Liver (tissue), 9 donors: ENCODE measurements around the gene NBEAL2. TPM values are rescaled to one million over a fixed set of nuclear protein-coding genes. Genes with fewer than 3 reads are reported as not detected.

ENCODE experiments used
- DNase-seq: peaks from one replicate; pipeline ENCODE4 v3.0.0-alpha.2; 2017; ENCODE audit warnings: low spot score
- H3K27ac ChIP-seq, 2 donors: one replicate each; pipeline ENCODE4 v1.7.0; 2013; ENCODE audit warnings: inconsistent platforms in 2 of 2, low read length in 2 of 2, control low read depth in 1 of 2, low read depth in 1 of 2, mild to moderate bottlenecking in 1 of 2
- H3K27me3 ChIP-seq, 4 donors: one replicate each; pipeline versions ENCODE4 v1.6.1 to v1.7.0; 2013; ENCODE audit warnings: low read length in 3 of 4, inconsistent platforms in 1 of 4, mild to moderate bottlenecking in 1 of 4, moderate library complexity in 1 of 4; ENCODE audit not compliant: control insufficient read depth in 4 of 4, insufficient read depth in 4 of 4
- H3K36me3 ChIP-seq, 4 donors: one replicate each; pipeline versions ENCODE4 v1.6.1 to v1.7.0; 2013; ENCODE audit warnings: low read length in 3 of 4, mild to moderate bottlenecking in 3 of 4, low read depth in 1 of 4, moderate library complexity in 1 of 4; ENCODE audit not compliant: control insufficient read depth in 4 of 4, insufficient read depth in 3 of 4
- H3K4me1 ChIP-seq, 4 donors: one replicate each; pipeline versions ENCODE4 v1.6.1 to v1.7.0; 2013; ENCODE audit warnings: low read length in 3 of 4, mild to moderate bottlenecking in 3 of 4, moderate library complexity in 1 of 4; ENCODE audit not compliant: control insufficient read depth in 4 of 4, insufficient read depth in 4 of 4
- H3K4me3 ChIP-seq, 3 donors: one replicate each; pipeline versions ENCODE4 v1.6.1 to v1.7.0; 2013; ENCODE audit warnings: low read length in 3 of 3, control low read depth in 1 of 3, low read depth in 1 of 3, mild to moderate bottlenecking in 1 of 3
- H3K9ac ChIP-seq, 2 donors: one replicate each; pipeline ENCODE4 v1.7.0; 2013; ENCODE audit warnings: low read length in 2 of 2, mild to moderate bottlenecking in 2 of 2, moderate library complexity in 2 of 2, control low read depth in 1 of 2, low read depth in 1 of 2
- H3K9me3 ChIP-seq, 4 donors: one replicate each; pipeline versions ENCODE4 v1.6.1 to v1.7.0; 2013; ENCODE audit warnings: low read length in 3 of 4; ENCODE audit not compliant: control insufficient read depth in 4 of 4
- EGR1 ChIP-seq, 2 donors: IDR thresholded peaks; 2 replicates each; pipeline ENCODE4 v1.6.1; 2016 to 2018; ENCODE audit warnings: antibody characterized with exemption in 2 of 2, low read depth in 2 of 2
- FOXA1 ChIP-seq: IDR thresholded peaks from 2 replicates; pipeline ENCODE4 v1.6.1; 2016; ENCODE audit warnings: antibody characterized with exemption
- HNF4G ChIP-seq: IDR thresholded peaks from 2 replicates; pipeline ENCODE4 v1.6.1; 2016; ENCODE audit warnings: antibody characterized with exemption
- JUND ChIP-seq, 2 donors: IDR thresholded peaks; 2 replicates each; pipeline ENCODE4 v1.6.1; 2016; ENCODE audit warnings: antibody characterized with exemption in 2 of 2
- NR2F2 ChIP-seq: IDR thresholded peaks from 2 replicates; pipeline ENCODE4 v1.6.1; 2016; ENCODE audit warnings: antibody characterized with exemption
- RXRA ChIP-seq, 2 donors: IDR thresholded peaks; 2 replicates each; pipeline ENCODE4 v1.6.1; 2017 to 2018; ENCODE audit warnings: antibody characterized with exemption in 2 of 2, mild to moderate bottlenecking in 1 of 2
- SP1 ChIP-seq: IDR thresholded peaks from 2 replicates; pipeline ENCODE4 v1.6.1; 2018; ENCODE audit warnings: antibody characterized with exemption, mild to moderate bottlenecking
- TAF1 ChIP-seq: conservative IDR thresholded peaks from 2 replicates; pipeline ENCODE4 v1.6.1; 2016; ENCODE audit warnings: antibody characterized with exemption, mild to moderate bottlenecking
- YY1 ChIP-seq: IDR thresholded peaks from 2 replicates; pipeline ENCODE4 v1.6.1; 2016; ENCODE audit warnings: antibody characterized with exemption, mild to moderate bottlenecking
- WGBS: extraction: QIAGEN DNeasy Blood & Tissue Kit; methylation state at CpG from one replicate; pipeline ENCODE4 v1.1.7; 2013; 5-methylcytosine and 5-hydroxymethylcytosine counted together
- polyA plus RNA-seq, 2 donors: library from polyadenylated mRNA; stranded (reverse) in 1 of 2; unstranded in 1 of 2; fragments of 200-250 nt in 1 of 2; fragments of >200 nt in 1 of 2; fragmentation: Nextera tagmentation in 1 of 2; extraction: Ambion mirVana in 1 of 2; gene quantifications; one replicate each; pipeline versions ENCODE4 v1.2.1 to v1.2.3, GENCODE V29; 2013 to 2015
- total RNA-seq, 2 donors: library from RNA; depleted of rRNA; stranded (reverse); fragments of >200 nt; gene quantifications; one replicate each; pipeline ENCODE4 v1.2.3, GENCODE V29; 2014
- TF ChIP-seq, protein P1 (sequence below): fragments of 150-350 bp; IDR thresholded peaks from 2 replicates; pipeline ENCODE4 v1.5.1; 2017; ENCODE audit warnings: improper control_type of control experiment, low read depth, low read length; ENCODE audit not compliant: missing input control
- TF ChIP-seq, protein P2 (sequence below): IDR thresholded peaks from 2 replicates; pipeline ENCODE4 v1.6.1; 2016; ENCODE audit warnings: antibody characterized with exemption
- TF ChIP-seq, protein P3 (sequence below): IDR thresholded peaks from 2 replicates; pipeline ENCODE4 v1.6.1; 2016; ENCODE audit warnings: antibody characterized with exemption, mild to moderate bottlenecking
- TF ChIP-seq, protein P4 (sequence below): IDR thresholded peaks from 2 replicates; pipeline ENCODE4 v1.6.1; 2016; ENCODE audit warnings: antibody characterized with exemption
- donor health status: healthy.
- donor health status: healthy.
- donor health status: healthy.
- donor health status: healthy.
- donor health status: healthy.

NBEAL2 gene
- total and polyA plus RNA-seq, 4 donors = 2.0 to 20.7 (median 7.6) TPM

DNA sequence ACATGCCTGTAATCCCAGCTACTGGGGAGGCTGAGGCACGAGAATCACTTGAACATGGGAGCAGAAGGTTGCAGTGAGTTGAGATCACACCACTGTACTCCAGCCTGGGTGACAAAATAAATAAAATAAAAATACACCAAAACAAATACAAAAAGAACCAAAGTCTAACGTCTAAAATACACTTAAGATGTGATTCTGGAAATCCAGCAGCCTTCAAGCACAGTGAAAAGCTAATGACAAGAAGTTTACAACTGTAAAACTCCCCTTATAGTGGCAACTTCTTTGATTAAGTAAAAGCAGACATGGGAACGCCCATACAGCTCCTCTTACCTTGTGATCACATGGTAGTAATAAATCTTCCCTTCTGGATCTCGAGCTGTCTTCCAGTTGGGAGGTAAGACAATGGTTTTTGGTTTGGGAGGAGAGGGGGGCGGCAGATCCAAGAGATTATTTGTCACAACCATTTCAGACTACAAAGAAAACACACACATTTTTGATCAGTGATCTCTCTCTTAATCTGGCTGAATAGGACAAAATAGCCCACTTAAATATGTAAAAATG lies 62.8 kb downstream of the NBEAL2 start:
- no peak for DNase-seq
- Histone ChIP-seq H3K4me1 (no peaks in the 10 kb centered on the region), H3K36me3 (peaks cover 9 to 41% (median 30%) of the 10 kb centered on the region in 4 donors), H3K27me3 (no peaks in the 10 kb centered on the region), H3K4me3 (no peak overlapping the region), H3K9ac (no peak overlapping the region), H3K9me3 (no peaks in the 10 kb centered on the region), H3K27ac (no peak overlapping the region)
- 79% methylated on average over 5 of the region's 5 CpGs for WGBS
- TF ChIP-seq, protein P1, sequence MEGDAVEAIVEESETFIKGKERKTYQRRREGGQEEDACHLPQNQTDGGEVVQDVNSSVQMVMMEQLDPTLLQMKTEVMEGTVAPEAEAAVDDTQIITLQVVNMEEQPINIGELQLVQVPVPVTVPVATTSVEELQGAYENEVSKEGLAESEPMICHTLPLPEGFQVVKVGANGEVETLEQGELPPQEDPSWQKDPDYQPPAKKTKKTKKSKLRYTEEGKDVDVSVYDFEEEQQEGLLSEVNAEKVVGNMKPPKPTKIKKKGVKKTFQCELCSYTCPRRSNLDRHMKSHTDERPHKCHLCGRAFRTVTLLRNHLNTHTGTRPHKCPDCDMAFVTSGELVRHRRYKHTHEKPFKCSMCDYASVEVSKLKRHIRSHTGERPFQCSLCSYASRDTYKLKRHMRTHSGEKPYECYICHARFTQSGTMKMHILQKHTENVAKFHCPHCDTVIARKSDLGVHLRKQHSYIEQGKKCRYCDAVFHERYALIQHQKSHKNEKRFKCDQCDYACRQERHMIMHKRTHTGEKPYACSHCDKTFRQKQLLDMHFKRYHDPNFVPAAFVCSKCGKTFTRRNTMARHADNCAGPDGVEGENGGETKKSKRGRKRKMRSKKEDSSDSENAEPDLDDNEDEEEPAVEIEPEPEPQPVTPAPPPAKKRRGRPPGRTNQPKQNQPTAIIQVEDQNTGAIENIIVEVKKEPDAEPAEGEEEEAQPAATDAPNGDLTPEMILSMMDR = no peak
- TF ChIP-seq, protein P2, sequence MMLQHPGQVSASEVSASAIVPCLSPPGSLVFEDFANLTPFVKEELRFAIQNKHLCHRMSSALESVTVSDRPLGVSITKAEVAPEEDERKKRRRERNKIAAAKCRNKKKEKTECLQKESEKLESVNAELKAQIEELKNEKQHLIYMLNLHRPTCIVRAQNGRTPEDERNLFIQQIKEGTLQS = no peak

DNA sequence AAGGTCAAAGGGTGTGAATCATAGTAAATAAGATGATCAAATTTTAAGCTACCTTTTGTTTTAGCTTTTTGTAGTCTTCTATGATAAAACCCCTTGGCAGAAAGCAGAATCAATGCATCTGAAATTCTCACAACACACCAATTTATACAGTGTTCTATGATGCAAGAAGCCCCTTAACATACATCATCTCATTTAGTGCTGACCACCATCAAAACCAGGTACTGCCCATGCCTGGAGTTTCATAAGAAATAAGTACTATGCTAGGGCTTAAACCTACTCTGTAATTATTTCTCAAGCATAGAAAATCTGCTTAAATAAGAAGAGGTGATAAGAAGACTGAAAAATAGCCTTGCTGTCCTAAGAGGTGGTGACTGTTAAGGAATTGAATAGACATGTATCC lies 67.6 kb downstream of the NBEAL2 start:
- TF ChIP-seq RXRA (IDR thresholded peaks at IDR 0.05) (no peak), JUND (IDR thresholded peaks at IDR 0.05) (no peak), TAF1 (no peak), SP1 (no peak), YY1 (no peak), FOXA1 (no peak), NR2F2 (no peak), EGR1 (IDR thresholded peaks at IDR 0.05; ENCODE audit: low read depth in 2 of 2) (no peak), HNF4G (no peak)
- TF ChIP-seq, protein P3, sequence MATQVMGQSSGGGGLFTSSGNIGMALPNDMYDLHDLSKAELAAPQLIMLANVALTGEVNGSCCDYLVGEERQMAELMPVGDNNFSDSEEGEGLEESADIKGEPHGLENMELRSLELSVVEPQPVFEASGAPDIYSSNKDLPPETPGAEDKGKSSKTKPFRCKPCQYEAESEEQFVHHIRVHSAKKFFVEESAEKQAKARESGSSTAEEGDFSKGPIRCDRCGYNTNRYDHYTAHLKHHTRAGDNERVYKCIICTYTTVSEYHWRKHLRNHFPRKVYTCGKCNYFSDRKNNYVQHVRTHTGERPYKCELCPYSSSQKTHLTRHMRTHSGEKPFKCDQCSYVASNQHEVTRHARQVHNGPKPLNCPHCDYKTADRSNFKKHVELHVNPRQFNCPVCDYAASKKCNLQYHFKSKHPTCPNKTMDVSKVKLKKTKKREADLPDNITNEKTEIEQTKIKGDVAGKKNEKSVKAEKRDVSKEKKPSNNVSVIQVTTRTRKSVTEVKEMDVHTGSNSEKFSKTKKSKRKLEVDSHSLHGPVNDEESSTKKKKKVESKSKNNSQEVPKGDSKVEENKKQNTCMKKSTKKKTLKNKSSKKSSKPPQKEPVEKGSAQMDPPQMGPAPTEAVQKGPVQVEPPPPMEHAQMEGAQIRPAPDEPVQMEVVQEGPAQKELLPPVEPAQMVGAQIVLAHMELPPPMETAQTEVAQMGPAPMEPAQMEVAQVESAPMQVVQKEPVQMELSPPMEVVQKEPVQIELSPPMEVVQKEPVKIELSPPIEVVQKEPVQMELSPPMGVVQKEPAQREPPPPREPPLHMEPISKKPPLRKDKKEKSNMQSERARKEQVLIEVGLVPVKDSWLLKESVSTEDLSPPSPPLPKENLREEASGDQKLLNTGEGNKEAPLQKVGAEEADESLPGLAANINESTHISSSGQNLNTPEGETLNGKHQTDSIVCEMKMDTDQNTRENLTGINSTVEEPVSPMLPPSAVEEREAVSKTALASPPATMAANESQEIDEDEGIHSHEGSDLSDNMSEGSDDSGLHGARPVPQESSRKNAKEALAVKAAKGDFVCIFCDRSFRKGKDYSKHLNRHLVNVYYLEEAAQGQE = no peak
- TF ChIP-seq, protein P1 = no peak
- TF ChIP-seq, protein P2 = no peak
- TF ChIP-seq, protein P4, sequence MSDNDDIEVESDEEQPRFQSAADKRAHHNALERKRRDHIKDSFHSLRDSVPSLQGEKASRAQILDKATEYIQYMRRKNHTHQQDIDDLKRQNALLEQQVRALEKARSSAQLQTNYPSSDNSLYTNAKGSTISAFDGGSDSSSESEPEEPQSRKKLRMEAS = no peak
- H3K27me3 ChIP-seq = no peaks in the 10 kb centered on the region
- H3K9ac ChIP-seq = no peak overlapping the region
- H3K36me3 ChIP-seq = peaks cover 5 to 13% (median 8%) of the 10 kb centered on the region in 4 donors
- no peaks in the 10 kb centered on the region for H3K4me1 ChIP-seq
- DNase-seq = no peak
- H3K27ac ChIP-seq = no peak overlapping the region
- H3K4me3 ChIP-seq = no peak overlapping the region
- no peaks in the 10 kb centered on the region for H3K9me3 ChIP-seq
